ENCODE results near the gene RHOT1. TPM values are rescaled to one million over a fixed set of nuclear protein-coding genes. Genes with fewer than 3 reads are reported as not detected.
"Not testable (repeated sequence)": the region's sequence is repeated elsewhere in the genome, so short reads cannot be mapped to it uniquely, and the experiment has no call there.

The RHOT1 gene
- 19.2 TPM for polyA plus RNA-seq (2013, experiment 1 of 2)
- polyA plus RNA-seq (2013, experiment 2 of 2), result 19.5 TPM

DNA sequence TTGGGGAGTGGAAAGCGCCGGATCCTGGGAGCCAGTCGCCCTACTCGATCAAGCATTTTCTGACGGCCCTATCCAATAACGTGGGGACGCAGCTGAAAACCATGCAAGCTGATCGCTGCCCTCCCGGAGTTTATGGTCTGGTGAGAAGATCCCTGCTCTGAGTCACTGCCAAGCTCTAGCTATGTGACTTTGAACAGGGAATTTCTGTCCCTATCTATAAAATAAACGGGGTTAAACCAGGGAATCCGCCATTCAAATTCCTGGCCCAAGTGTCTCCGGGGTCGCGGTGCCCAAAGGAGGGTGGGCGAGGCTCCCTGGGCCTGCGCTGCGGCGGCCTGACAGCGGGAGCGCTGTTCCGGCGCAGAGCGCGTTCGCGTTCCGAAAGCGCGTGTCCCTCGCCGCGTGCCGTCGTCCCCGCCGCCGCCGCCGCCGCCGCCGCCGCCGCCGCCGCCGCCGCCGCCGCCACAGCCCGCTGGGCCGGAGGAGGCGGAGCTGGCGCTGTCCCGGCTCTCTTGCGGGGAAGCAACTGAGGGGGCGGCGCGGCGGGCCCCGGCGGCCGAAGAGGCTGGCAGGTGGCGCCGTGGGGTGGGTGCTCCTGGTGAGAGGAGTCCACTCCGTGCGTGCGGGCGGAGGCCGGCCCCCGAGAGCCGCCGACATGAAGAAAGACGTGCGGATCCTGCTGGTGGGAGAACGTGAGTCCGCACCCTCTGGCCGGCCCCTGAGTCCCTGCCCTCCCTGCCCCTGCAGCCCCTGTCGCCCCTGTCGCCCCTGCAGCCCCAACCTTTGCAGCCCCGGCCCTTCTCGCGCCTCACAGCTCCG, at the start of gene RHOT1:
Gene RHOT1, plus strand, starts transcription at position 465 of the 819 bp plus-strand sequence. Its CDS starts 191 bp downstream, at position 656.
- peaks cover 5% of the 10 kb centered on the region for H3K4me1 ChIP-seq (ENCODE audit: control insufficient read depth, insufficient read depth, low read depth, low read length)
- peak within 1 kb of the TSS; percentile 91 for H3K4me2 ChIP-seq (ENCODE audit: low read length, poor library complexity, severe bottlenecking)
- no peaks in the 10 kb centered on the region for H3K9me3 ChIP-seq (ENCODE audit: control insufficient read depth, low read length)
- H3K18ac ChIP-seq (ENCODE audit: low read depth in 1 of 2, low read length in 2 of 2), result peak within 1 kb of the TSS; percentile 80 to 83
- H2BK120ac ChIP-seq (ENCODE audit: low read depth, low read length), result peak within 1 kb of the TSS; percentile 52
- H4K8ac ChIP-seq (ENCODE audit: low read length), result peak within 1 kb of the TSS; percentile 86
- 0% methylated on average over 46 of the region's 84 CpGs for WGBS
- peak within 1 kb of the TSS; percentile 86 for H4K91ac ChIP-seq (ENCODE audit: low read length)
- peaks cover 0 to 3% of the 10 kb centered on the region in 2 experiments for H3K36me3 ChIP-seq (ENCODE audit: control insufficient read depth in 1 of 2, insufficient read depth in 2 of 2, low read depth in 1 of 2, low read length in 2 of 2)
- H2BK12ac ChIP-seq (ENCODE audit: low read length in 2 of 2), result no peak within 1 kb of the TSS
- H2BK5ac ChIP-seq (ENCODE audit: low read depth, low read length, poor library complexity, severe bottlenecking), result peak within 1 kb of the TSS; percentile 76
- peak within 1 kb of the TSS; percentile 24 to 81 for H3K4ac ChIP-seq (ENCODE audit: low read depth in 1 of 2, low read length in 2 of 2)
- H3K79me1 ChIP-seq (replicated peaks; ENCODE audit: low read length, poor library complexity, severe bottlenecking), result peaks cover 11% of the 10 kb centered on the region
- no peak within 1 kb of the TSS for H2AK5ac ChIP-seq (ENCODE audit: low read length, severe bottlenecking)
- peak within 1 kb of the TSS; percentile 91 for H3K27ac ChIP-seq (ENCODE audit: low read length, poor library complexity, severe bottlenecking)
- H3K9ac ChIP-seq (ENCODE audit: low read length), result peak within 1 kb of the TSS; percentile 96
- H2BK15ac ChIP-seq (ENCODE audit: low read depth, poor library complexity, severe bottlenecking), result peak within 1 kb of the TSS; percentile 26
- H3K4me3 ChIP-seq (ENCODE audit: insufficient read depth in 1 of 2, low read depth in 1 of 2, low read length in 2 of 2), result peak within 1 kb of the TSS; percentile 85 to 99
- DNase-seq, result peak; percentile 94
- H3K27me3 ChIP-seq (ENCODE audit: control insufficient read depth in 1 of 2, insufficient read depth in 1 of 2, low read length in 2 of 2), result no peaks in the 10 kb centered on the region
- H3K14ac ChIP-seq (ENCODE audit: low read length in 2 of 2), result peak within 1 kb of the TSS in 1 of 2 experiments; percentile 4
- peak within 1 kb of the TSS in 1 of 2 experiments; percentile 3 for H3K23ac ChIP-seq (ENCODE audit: low read length in 2 of 2)
- peak within 1 kb of the TSS; percentile 87 for H2AFZ ChIP-seq (ENCODE audit: low read depth, low read length)

DNA sequence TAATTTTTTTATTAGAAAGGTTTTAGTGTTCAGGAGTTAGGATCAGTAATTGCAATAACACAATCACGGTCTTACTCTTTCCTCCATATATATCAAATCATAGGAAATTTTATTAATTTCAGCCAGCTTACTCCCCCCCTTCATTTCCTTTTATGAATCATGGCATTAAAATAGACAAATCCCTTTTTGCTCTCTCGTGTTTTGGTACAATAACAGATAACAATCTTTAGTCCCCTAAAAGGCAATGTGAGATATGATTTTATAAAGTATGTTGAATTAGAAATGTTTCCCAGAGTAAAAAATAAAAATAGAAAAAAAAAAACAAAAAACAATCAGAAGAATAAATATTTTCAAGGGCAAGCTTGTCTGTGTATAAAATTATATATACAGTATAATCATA, 42.6 kb upstream of the RHOT1 start:
- Histone ChIP-seq H2AK5ac (ENCODE audit: low read length, severe bottlenecking) (no peak overlapping the region), H4K8ac (ENCODE audit: low read length) (no peak overlapping the region), H3K27ac (ENCODE audit: low read length, poor library complexity, severe bottlenecking) (no peak overlapping the region), H3K4me1 (ENCODE audit: control insufficient read depth, insufficient read depth, low read depth, low read length) (no peaks in the 10 kb centered on the region), H3K18ac (ENCODE audit: low read depth in 1 of 2, low read length in 2 of 2) (no peak overlapping the region), H2AFZ (ENCODE audit: low read depth, low read length) (no peak overlapping the region), H3K9me3 (ENCODE audit: control insufficient read depth, low read length) (no peaks in the 10 kb centered on the region), H2BK5ac (ENCODE audit: low read depth, low read length, poor library complexity, severe bottlenecking) (no peak overlapping the region), H4K91ac (ENCODE audit: low read length) (no peak overlapping the region), H2BK12ac (ENCODE audit: low read length in 2 of 2) (no peak overlapping the region), H3K27me3 (ENCODE audit: control insufficient read depth in 1 of 2, insufficient read depth in 1 of 2, low read length in 2 of 2) (peaks cover 0 to 7% of the 10 kb centered on the region in 2 experiments), H3K4me2 (ENCODE audit: low read length, poor library complexity, severe bottlenecking) (no peak overlapping the region), H3K14ac (ENCODE audit: low read length in 2 of 2) (no peak overlapping the region), H3K36me3 (ENCODE audit: control insufficient read depth in 1 of 2, insufficient read depth in 2 of 2, low read depth in 1 of 2, low read length in 2 of 2) (no peaks in the 10 kb centered on the region), H2BK15ac (ENCODE audit: low read depth, poor library complexity, severe bottlenecking) (no peak overlapping the region), H3K4me3 (ENCODE audit: insufficient read depth in 1 of 2, low read depth in 1 of 2, low read length in 2 of 2) (no peak overlapping the region), H3K9ac (ENCODE audit: low read length) (no peak overlapping the region), H3K4ac (ENCODE audit: low read depth in 1 of 2, low read length in 2 of 2) (no peak overlapping the region), H2BK120ac (ENCODE audit: low read depth, low read length) (no peak overlapping the region), H3K23ac (ENCODE audit: low read length in 2 of 2) (no peak overlapping the region), H3K79me1 (replicated peaks; ENCODE audit: low read length, poor library complexity, severe bottlenecking) (no peaks in the 10 kb centered on the region)
- no peak for DNase-seq
- 88% methylated on average over 1 of the region's 2 CpGs for WGBS

DNA sequence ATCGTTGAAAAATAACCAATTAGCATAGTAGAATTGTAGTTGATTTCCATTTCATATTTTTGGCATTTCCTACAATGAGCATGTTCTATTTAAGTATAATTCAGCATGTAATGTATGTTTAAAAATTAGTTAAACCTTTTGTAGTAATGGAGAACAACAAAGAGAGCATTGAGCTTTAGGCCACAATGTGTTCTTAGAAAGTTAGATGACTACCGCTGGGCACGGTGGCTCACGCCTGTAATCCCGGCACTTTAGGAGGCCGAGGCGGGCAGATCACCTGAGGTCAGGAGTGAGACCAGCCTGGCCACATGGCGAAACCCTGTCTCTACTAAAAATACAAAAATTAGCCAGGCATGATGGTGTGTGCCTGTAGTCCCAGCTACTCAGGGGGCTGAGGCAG, 42.0 kb upstream of the RHOT1 start:
- H3K23ac ChIP-seq (ENCODE audit: low read length in 2 of 2); H2BK120ac ChIP-seq (ENCODE audit: low read depth, low read length); H2BK15ac ChIP-seq (ENCODE audit: low read depth, poor library complexity, severe bottlenecking); H2AFZ ChIP-seq (ENCODE audit: low read depth, low read length); H3K79me1 ChIP-seq (replicated peaks; ENCODE audit: low read length, poor library complexity, severe bottlenecking); H4K91ac ChIP-seq (ENCODE audit: low read length); H2BK5ac ChIP-seq (ENCODE audit: low read depth, low read length, poor library complexity, severe bottlenecking); H3K9ac ChIP-seq (ENCODE audit: low read length); H3K4me3 ChIP-seq (ENCODE audit: insufficient read depth in 1 of 2, low read depth in 1 of 2, low read length in 2 of 2); H3K27me3 ChIP-seq (ENCODE audit: control insufficient read depth in 1 of 2, insufficient read depth in 1 of 2, low read length in 2 of 2); H4K8ac ChIP-seq (ENCODE audit: low read length); H2AK5ac ChIP-seq (ENCODE audit: low read length, severe bottlenecking); H3K14ac ChIP-seq (ENCODE audit: low read length in 2 of 2); H3K4ac ChIP-seq (ENCODE audit: low read depth in 1 of 2, low read length in 2 of 2); H3K4me2 ChIP-seq (ENCODE audit: low read length, poor library complexity, severe bottlenecking); H3K36me3 ChIP-seq (ENCODE audit: control insufficient read depth in 1 of 2, insufficient read depth in 2 of 2, low read depth in 1 of 2, low read length in 2 of 2); DNase-seq; H2BK12ac ChIP-seq (ENCODE audit: low read length in 2 of 2); H3K9me3 ChIP-seq (ENCODE audit: control insufficient read depth, low read length); H3K4me1 ChIP-seq (ENCODE audit: control insufficient read depth, insufficient read depth, low read depth, low read length); H3K18ac ChIP-seq (ENCODE audit: low read depth in 1 of 2, low read length in 2 of 2); H3K27ac ChIP-seq (ENCODE audit: low read length, poor library complexity, severe bottlenecking): not testable (repeated sequence)
- 91% methylated on average over 6 of the region's 8 CpGs for WGBS

DNA sequence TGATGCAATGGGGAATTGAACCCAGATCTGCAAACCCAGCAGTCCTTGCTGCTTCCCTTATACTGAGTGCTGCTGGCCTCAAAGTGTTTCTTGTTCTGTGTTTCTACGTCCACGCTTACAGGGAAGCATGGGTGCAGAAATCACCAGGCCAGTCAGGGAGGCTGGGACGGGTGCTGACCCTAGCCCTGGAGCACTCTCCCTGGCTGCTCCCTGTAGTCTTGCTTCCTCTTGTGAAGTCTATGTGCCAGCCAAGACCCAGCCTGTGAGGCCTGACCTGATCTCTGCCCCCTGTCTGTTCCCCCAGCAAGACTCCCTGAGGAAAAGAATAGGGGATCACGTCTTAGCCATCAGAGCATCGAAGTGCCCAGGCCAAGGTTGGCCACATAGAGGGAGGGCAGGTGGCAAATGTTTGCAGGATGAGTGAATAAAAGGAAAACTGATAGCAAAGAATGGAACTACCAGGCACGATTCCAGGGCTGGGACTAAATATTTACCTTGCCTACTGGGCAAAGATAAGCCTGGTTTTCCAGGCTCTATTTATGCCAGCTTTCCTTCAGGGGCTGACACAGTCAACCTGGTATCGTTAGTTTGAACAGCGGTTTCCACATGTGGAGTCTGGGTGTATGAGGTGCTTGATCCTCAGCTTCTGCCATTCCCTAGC, 41.2 kb upstream of the RHOT1 start:
- no peak overlapping the region for H3K9ac ChIP-seq (ENCODE audit: low read length)
- H4K91ac ChIP-seq (ENCODE audit: low read length), result no peak overlapping the region
- no peaks in the 10 kb centered on the region for H3K79me1 ChIP-seq (replicated peaks; ENCODE audit: low read length, poor library complexity, severe bottlenecking)
- no peak overlapping the region for H2AK5ac ChIP-seq (ENCODE audit: low read length, severe bottlenecking)
- H3K36me3 ChIP-seq (ENCODE audit: control insufficient read depth in 1 of 2, insufficient read depth in 2 of 2, low read depth in 1 of 2, low read length in 2 of 2), result no peaks in the 10 kb centered on the region
- no peak overlapping the region for H2BK12ac ChIP-seq (ENCODE audit: low read length in 2 of 2)
- H3K4me3 ChIP-seq (ENCODE audit: insufficient read depth in 1 of 2, low read depth in 1 of 2, low read length in 2 of 2), result no peak overlapping the region
- no peak for DNase-seq
- H2AFZ ChIP-seq (ENCODE audit: low read depth, low read length), result no peak overlapping the region
- no peak overlapping the region for H3K23ac ChIP-seq (ENCODE audit: low read length in 2 of 2)
- no peak overlapping the region for H3K4ac ChIP-seq (ENCODE audit: low read depth in 1 of 2, low read length in 2 of 2)
- no peak overlapping the region for H2BK120ac ChIP-seq (ENCODE audit: low read depth, low read length)
- no peak overlapping the region for H2BK15ac ChIP-seq (ENCODE audit: low read depth, poor library complexity, severe bottlenecking)
- WGBS, result 91% methylated on average over 8 of the region's 8 CpGs
- no peak overlapping the region for H3K18ac ChIP-seq (ENCODE audit: low read depth in 1 of 2, low read length in 2 of 2)
- H3K14ac ChIP-seq (ENCODE audit: low read length in 2 of 2), result no peak overlapping the region
- H3K27ac ChIP-seq (ENCODE audit: low read length, poor library complexity, severe bottlenecking), result no peak overlapping the region
- H3K4me2 ChIP-seq (ENCODE audit: low read length, poor library complexity, severe bottlenecking), result no peak overlapping the region
- H3K4me1 ChIP-seq (ENCODE audit: control insufficient read depth, insufficient read depth, low read depth, low read length), result no peaks in the 10 kb centered on the region
- H3K9me3 ChIP-seq (ENCODE audit: control insufficient read depth, low read length), result no peaks in the 10 kb centered on the region
- H4K8ac ChIP-seq (ENCODE audit: low read length), result no peak overlapping the region
- no peak overlapping the region for H2BK5ac ChIP-seq (ENCODE audit: low read depth, low read length, poor library complexity, severe bottlenecking)
- H3K27me3 ChIP-seq (ENCODE audit: control insufficient read depth in 1 of 2, insufficient read depth in 1 of 2, low read length in 2 of 2), result peaks cover 0 to 7% of the 10 kb centered on the region in 2 experiments

Data from mesenchymal stem cell (in vitro differentiated cells and primary cell).